ENCODE data around the gene URB2.
A peak's percentile ranks its signal among the peaks of the same experiment; 100 is the strongest.
"Not testable (repeated sequence)": the region's sequence is repeated elsewhere in the genome, so short reads cannot be mapped to it uniquely, and the experiment has no call there.

The URB2 gene

DNA sequence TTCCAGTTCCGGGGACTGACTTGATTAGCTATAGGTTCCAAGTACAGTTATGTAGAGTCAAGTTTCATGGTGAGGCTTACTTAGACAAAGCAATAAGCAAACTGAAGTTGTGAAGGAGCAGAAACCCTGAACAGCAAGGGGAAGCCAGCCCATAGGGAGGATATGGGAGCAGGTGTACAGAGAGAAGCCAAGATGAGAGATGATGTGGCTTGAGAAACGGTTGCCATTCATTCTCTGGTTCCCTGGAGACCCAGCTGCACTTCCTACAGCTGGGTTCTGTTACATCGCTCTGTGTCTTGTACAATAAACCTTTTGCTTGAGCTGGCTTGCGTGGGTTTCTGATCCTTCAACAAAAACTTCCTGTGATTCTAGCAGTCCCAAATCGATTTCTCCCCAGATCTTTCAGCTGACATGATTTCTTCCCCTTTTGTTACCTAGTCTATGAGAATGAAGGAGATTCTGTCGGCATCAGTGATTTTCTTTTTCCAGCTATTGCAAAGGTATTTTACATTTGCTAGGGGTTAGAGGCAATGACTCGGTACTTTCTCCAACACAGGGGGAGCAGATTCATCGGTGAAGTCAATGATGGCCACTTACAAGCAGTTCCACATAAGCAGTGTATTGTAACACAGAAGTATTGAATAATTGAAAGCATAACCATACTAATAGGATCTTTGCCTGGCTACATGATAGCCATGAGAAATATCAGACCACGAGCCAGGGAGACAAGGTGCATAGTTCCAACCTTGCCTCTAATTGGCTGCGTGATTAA, 67.3 kb downstream of the URB2 start:
- DNase-seq (ENCODE audit: low spot score) = peak; percentile 91

DNA sequence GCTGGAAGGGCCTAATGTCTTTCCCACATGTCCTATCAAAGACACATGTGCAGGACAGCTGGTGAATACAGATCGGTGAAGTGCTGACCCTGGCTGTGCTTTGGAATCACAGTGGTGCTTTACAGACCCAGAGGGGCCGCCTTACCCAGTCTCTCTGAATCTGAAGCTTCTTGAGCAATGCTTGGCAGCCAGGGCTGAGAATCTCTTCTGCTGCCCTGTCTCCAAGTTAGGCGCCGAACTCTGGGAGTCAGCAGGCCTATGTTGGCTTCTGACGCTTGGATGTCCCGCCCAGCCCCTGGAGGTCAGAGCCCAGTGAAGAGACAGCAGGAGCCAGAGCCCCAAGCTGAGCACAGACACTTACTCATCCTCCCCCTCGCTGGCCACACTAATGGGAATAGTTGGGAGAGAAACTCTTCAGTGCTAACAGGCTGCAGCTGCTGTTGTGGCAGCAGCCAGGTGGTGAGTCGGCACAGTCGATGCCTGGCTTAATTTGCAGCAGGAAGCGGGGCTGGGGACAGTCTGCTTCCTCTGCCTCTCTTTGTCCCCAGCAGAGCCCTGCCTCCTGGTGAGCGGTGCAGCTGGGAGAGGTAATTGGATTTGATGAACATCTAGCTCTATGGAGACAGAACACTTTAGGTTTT, 68.1 kb downstream of the URB2 start:
- peak; percentile 69 for DNase-seq (ENCODE audit: low spot score)

- DNase-seq (ENCODE audit: low spot score) = no peak
These were observed 70.3 kb downstream of the URB2 start for GRCh38 chr1:229696385-229696784.

DNA sequence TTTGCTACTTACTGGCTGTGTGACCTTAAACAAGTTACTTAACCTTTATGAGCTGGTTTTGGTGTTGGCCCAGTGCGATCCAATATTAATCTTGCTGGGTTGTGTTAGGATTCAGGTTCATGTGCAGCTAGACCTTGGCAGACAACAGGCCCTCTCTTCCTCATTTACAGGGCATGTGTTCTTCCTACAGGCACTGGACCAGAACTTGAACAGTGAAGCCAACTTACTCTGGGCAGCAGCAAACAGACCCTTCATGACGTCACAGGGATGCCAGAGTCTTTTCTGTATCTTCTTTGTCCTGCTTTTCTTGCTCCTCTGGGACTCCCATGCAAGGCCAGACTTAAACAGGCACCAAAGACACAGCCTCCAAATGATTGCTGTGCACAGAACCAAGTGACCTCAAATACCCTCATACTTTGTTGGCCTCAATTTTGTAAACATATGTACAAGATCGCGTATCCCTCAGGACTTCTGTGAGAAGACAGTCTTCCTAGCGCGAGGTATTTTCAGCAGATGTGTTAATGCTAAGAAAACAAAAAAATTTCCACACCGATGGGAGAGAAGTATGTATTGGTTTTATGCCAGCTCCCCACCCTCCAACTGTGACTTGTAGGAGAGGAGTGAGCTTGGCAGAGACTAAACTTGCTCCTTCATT, 73.7 kb downstream of the URB2 start:
- no peak for DNase-seq (ENCODE audit: low spot score)

DNA sequence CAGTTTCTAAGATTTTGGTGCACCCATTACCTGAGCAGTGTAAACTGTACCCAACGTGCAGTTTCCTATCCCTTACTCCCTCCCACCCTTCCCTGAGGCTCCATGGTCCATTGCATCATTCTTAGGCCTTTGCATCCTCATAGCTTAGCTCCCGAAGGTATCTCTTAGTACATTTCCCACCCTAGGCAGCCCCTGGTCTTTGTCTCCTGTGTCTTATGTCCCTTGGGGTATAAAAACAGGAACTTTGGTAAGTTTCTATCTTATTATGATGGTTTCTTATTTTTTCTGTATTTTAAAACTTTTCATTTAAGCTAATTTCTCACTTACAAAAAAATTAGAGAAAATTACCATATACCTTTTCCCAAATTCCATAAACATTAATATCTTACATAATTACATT, 78.1 kb downstream of the URB2 start:
- peak; percentile 30 for DNase-seq (ENCODE audit: low spot score)

DNA sequence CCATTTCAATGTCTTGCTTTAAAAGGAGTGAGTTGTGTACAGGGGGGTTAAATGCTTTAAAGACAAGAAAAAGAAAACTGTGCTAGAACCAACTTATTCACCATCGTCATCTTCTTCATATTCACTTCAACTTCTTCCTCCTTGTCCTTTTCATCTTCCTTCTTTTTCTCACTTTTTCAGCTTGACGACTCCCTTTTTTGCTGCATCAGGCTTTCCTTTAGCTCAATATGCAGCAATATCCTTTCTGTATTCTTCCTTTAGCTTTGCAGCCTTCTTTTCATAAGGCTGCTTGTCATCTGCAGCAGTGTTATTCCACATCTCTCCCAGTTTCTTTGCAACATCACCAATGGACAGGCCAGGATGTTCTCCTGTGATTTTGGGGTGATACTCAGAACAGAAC, 79.1 kb downstream of the URB2 start:
- not testable (repeated sequence) for DNase-seq (ENCODE audit: low spot score)

DNA sequence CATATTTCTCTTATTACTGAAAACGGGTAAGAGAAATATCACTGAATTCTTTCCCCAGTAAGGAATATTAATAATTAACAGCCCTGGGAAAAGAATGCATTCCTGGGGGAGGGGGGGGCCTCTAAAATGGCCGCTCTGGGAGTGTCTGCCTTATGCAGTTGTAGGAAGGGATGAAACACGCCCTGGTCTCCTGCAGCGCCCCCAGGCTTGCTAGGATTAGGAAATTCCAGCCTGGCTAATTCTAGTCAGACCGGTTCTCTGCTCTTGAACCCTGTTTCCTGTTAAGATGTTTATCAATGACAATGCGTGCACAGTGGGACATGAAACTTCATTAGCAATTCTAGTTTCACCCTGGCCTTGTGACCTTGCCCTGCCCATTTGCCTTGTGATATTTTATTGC, 81.1 kb downstream of the URB2 start:
- DNase-seq (ENCODE audit: low spot score) = not testable (repeated sequence)

GRCh38 chr1:229709500-229710013, 83.5 kb downstream of the URB2 start:
- no peak for DNase-seq (ENCODE audit: low spot score)

Measured in NAMALWA (cell line).